HT1080 (cell line): ENCODE results near the gene KRTAP10-7. TPM values are rescaled to one million over a fixed set of nuclear protein-coding genes. Genes with fewer than 3 reads are reported as not detected.
"Not testable (repeated sequence)": the region's sequence is repeated elsewhere in the genome, so short reads cannot be mapped to it uniquely, and the experiment has no call there.

Experiments
- DNase-seq: peaks from one replicate; pipeline ENCODE4 v3.0.0-alpha.2; 2015; ENCODE audit warnings: low read depth
- total RNA-seq: library from RNA; depleted of rRNA; stranded (reverse); fragments of >200 nt; shearing (Covaris generic); gene quantifications from 2 replicates; pipeline ENCODE4 v1.2.3, GENCODE V29; 2014

KRTAP10-7 gene
- total RNA-seq, 1 experiment from 2014 or later = not detected

DNA sequence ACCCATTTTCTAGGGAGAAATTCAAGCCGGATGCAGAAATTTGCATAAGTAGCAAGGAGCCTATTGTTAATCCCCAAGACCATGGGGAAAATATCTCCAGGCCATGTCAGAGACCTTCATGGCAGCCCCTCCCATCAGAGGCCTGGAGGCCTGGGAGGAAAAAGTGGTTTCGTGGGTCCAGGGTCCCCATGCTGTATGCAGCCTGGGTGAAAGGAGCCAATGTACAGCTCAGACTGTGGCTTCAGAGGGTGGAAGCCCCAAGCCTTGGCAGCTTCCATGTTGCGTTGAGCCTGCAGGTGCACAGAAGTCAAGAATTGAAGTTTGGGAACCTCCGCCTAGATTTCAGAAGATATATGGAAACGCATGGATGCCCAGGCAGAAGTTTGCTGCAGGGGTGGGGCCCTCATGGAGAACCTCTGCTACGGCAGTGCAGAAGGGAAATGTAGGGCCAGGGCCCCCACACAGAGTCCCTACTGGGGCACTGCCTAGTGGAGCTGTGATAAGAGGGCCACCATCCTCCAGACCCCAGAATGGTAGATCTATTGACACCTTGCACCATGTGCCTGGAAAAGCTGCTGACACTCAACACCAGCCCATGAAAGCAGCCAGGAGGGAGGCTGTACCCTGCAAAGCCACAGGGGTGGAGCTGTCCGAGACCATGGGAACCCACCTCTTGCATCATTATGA lies 9.9 kb downstream of the KRTAP10-7 start:
- not testable (repeated sequence) for DNase-seq

DNA sequence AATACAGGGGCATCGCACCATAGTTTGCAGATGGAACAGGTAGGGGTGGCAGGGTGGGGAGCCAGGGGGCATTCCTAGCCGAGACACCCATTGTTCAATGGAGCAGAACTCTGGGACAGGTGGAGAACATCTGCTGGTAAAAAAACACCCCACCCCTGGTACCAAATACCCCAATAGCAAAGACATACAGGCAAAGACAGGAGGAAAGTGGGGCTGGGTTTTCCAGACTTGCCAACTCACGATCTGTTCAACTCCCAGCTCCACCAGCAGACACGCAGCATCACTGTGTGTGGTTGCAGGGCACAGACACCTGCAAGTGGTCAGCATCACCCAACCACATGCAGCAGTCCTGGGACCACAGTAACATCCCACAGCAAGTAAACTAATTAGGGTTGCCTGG lies 11.2 kb downstream of the KRTAP10-7 start:
- no peak for DNase-seq

- no peak for DNase-seq
These were observed 11.7 kb downstream of the KRTAP10-7 start, which contains the start of gene KRTAP10-8 for GRCh38 chr21:44612029-44612486. Gene KRTAP10-8 (plus strand): TSS chr21:44612079. CDS start chr21:44612101, 22 bp downstream.

GRCh38 chr21:44612669-44613229 lies 12.4 kb downstream of the KRTAP10-7 start:
- no peak for DNase-seq

DNA sequence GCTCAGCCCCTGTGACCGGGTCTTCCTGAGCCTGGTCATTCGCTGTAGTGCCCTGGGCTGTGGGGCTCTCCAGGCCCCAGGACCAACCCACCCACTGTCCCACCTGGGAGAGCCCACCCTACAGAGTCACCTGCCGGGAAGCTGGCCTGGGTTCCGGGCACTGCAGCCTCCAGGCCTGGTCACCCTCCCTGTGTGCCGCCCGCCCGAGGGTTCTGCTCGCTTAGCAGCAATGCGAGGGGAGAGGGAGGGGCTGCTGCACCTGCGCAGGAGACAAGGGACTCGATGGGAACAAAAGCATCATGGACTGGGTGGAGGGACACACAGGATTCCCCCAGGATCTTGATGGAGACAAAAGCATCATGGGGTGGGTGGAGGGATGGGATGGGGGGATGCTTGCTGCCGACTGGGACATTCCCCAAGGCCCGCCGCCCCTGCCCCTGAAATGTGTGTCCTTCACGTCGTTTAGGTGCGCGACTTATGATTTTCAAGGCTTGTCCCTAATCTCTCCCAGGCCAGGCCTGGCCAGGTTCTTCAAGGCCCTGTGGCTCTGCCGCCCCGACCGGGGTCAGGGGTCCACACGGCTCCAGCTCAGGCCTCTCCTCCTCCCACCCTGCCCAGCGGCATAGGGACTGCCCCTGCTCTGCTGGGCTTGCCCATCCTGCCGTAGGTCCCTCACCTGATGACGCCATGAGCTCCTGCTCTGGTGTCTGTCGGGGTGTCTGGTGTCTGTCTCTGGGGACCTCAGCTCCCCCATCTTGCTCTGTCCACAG lies 13.2 kb downstream of the KRTAP10-7 start:
- no peak for DNase-seq

DNA sequence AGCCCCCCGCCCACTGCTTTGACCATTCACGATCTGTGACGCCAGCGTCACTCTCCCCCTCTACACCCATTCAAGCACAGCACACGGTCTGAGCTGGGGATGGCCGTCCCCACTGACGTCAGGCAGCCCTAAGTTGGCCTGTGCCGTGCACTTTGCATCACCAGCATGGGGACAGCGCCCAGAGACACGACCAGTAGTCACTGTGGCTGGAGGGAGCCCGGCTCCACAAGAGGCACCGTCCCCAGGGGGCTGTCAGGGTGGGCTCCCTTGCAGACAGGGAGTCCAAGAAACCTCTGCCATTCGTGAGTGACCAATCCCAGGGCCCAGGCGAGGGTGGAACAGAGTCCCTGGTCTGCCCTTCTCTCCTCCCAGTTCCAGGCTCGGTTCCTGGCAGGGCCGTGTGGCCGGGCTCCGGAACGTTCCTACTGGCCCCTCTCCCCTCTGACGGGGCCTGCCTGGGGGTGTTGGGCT lies 13.8 kb downstream of the KRTAP10-7 start:
- no peak for DNase-seq

GRCh38 chr21:44614961-44615391 lies 14.6 kb downstream of the KRTAP10-7 start:
- no peak for DNase-seq

DNA sequence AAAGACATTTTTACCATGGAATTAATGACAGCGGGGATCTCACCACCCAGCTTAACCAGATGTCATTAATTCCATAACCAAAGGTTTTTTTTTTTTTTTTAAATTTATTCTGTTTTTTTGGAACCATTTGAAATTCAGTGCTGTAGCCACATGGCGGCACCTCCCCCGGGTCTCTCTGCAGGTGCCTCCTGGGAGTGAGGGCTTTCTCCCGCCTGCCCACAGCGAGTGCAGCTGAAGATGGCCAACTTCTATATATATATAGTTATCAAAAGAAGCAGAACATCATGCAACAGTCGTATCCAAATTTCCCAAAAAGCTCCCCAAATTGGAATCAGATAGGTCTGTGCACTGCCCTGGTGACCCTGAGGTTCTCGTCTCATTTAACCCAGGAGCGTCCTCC lies 15.1 kb downstream of the KRTAP10-7 start:
- DNase-seq = no peak

DNA sequence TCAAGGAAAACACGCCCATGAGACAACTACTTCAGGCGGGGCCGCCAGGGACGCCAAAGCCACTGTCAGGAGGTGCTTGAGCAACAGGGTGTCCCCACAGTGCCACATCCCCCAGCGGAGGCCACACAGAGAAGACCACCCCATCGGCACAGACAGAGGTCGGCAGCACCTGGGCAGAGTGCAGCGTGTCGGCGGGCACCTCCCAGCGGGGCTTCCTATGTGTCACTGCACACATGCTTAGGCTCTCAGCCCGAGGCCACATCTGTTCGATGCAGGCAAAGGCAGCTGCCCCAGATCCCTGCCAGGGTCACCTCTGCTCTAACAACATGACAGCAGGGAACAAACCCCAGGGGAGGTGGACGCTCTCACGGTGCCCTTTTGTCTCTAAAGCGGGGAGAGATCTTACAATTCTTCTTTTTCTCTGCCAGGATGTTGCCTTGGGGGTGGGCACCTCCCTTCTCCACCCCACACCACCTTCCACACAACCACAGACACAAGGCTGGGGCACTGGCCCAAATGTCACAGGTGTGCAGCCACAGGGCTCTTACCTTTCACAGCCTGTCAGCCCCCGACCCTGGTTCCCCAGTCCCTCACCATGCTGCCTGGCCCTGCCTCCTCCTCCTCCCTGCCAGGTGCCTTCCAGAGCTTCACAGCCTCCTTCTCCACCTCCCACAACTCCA lies 15.7 kb downstream of the KRTAP10-7 start:
- DNase-seq = no peak

GRCh38 chr21:44616591-44616926 lies 16.2 kb downstream of the KRTAP10-7 start:
- no peak for DNase-seq

- DNase-seq = no peak
These were observed 16.7 kb downstream of the KRTAP10-7 start for GRCh38 chr21:44617071-44617501.

DNA sequence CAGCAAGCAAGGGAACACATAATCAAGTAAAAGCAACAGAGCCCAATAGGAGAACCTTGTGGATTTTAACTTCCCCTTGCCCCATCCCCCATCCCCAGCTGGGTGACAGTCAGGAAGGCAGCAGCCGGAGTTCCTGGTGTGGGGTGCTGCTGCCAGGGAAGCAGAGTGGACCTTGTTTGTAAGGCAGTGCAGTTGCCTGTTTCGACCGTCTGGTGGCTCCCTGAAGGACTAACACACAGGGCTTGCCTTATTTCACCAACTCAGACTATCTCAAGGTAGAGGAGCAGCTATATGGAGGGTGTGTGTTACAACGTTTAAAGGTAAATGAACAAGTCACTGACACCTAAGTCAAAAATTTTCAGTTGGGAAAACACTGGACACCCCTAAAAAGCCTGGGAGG lies 18.1 kb downstream of the KRTAP10-7 start:
- DNase-seq = no peak

- DNase-seq = no peak
These were observed 18.5 kb downstream of the KRTAP10-7 start for GRCh38 chr21:44618909-44619308.

GRCh38 chr21:44619886-44620285 lies 19.5 kb downstream of the KRTAP10-7 start:
- DNase-seq = no peak

DNA sequence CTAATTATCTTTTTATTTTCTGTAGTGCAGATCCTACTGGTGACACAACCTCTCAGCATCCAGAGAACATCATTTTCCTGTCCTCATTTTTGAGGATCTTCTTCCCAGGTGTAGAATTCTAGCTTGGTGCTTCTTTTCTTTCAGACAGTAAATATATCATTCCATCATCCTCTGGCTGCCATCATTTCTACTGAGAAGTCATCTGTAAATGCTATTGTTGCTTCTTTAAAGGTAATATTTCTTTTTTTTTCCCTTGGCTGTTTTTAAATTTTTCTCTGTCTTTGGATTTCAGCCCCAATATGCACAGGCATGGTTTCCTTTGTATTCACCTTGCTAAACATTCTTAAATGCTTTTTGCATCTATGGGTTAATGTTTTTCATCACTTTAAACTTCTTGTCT lies 23.2 kb downstream of the KRTAP10-7 start:
- DNase-seq = no peak

DNA sequence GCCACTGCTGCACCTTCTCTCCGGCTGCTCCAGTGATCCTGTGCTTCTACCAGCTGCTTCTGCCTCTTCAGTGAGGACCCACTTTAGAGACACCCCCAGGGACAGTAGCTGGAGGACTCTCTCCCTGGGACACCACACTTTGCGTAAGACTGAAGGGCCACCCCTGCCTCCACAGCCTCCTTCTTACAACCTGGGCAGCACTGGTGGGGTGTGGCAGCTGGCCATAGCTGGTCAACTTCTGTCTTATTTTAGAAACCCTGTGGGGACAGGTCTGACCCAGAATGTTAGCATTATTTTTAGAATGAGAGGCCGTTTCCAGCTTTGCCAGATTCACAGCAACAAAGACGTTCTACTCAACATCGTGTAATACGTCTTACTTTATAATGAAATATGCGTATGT lies 25.4 kb downstream of the KRTAP10-7 start:
- DNase-seq = no peak

- no peak for DNase-seq
These were observed 25.9 kb downstream of the KRTAP10-7 start for GRCh38 chr21:44626262-44626661.

DNA sequence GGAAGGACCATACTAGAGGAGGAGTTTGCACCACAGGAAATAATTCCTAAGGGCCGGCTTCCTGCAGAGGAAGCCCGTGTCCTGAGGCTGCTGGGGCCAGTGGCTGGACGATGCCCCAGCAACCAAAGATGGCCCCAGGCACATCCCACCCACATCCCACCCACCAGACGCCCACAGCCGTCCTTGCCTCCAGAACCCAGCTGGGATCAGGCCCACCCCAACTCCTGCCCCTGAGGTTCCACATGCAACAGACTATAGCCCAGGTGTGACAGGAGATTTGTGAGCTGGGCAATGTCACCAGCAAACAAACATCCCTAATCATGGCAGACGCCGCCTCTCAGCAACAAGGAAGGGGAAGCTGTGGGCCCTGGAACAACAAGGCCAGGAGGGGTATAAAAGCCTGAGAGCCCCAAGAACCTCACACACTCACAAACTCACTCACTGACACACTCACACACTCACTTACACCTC lies 26.3 kb downstream of the KRTAP10-7 start, which contains the start of gene KRTAP10-9:
Gene KRTAP10-9, plus strand, starts transcription at position 421 of the 471 bp plus-strand sequence. CDS start 79 bp downstream, outside the sequence.
- DNase-seq = no peak

DNA sequence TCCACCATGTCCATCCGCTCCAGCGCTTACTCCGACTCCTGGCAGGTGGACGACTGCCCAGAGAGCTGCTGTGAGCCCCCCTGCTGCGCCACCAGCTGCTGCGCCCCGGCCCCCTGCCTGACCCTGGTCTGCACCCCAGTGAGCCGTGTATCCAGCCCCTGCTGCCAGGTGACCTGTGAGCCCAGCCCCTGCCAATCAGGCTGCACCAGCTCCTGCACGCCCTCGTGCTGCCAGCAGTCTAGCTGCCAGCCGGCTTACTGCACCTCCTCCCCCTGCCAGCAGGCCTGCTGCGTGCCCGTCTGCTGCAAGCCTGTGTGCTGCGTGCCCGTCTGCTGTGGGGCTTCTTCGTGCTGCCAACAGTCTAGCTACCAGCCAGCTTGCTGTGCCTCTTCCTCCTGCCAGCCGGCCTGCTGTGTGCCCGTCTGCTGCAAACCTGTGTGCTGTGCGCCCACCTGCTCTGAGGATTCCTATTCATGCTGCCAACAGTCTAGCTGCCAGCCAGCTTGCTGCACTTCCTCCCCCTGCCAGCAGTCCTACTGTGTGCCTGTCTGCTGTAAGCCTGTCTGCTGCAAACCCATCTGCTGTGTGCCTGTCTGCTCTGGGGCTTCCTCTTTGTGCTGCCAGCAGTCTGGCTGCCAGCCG lies 26.9 kb downstream of the KRTAP10-7 start:
- not testable (repeated sequence) for DNase-seq

GRCh38 chr21:44627831-44628233 lies 27.4 kb downstream of the KRTAP10-7 start:
- DNase-seq = not testable (repeated sequence)
